H4 (cell line): Measurements from ENCODE around the gene DGKI. TPM values are rescaled to one million over a fixed set of nuclear protein-coding genes. Genes with fewer than 3 reads are reported as not detected.
A peak's percentile ranks its signal among the peaks of the same experiment; 100 is the strongest.

Experiments used
- DNase-seq: peaks from one replicate; pipeline ENCODE4 v3.0.0-alpha.2; 2015; ENCODE audit warnings: low spot score
- total RNA-seq: library from RNA; depleted of rRNA; stranded (reverse); fragments of >200 nt; shearing (Covaris generic); gene quantifications from 2 replicates; pipeline ENCODE4 v1.2.3, GENCODE V29; 2014; rRNA removed

DGKI gene
- 0.64 and 1.5 TPM in 2 replicates for total RNA-seq

DNA sequence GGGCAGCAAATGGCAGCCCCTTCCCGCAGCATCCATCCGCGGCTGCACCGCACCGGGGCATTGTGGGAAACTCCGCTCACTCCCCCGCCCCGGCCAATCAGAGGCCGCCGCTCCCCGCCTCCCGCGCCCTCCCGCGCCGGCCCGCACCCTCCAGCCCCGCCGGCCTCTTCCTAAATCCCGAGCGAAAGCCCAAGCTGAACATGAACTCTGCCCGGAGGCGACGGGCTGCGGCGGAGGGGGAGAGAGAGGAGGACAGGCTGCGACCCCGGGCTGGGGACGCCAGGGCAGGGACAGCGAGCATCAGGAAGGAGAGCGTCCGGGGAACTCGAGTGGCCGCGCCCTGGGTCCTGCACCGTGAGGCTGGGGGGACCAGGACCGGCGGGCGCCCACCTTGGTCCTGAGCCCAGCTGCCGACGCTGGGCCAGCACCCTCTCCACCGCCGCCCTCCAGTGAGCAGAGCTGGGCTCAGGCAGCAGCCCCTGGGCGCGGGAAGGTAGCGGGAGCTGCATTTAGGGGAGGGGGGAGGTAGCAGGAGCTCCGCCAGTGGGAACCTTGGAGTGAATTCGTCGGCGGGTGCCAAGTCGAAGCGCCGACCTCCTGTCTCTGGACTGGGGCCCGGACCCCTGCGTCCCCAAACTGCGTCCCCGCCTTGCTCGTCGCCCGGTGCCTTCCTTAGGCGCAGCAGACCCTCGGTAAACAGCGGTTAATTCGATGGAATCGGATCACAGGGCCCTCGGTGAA is at the start of gene DGKI:
Gene DGKI, minus strand, starts transcription at position 148 of the 741 bp plus-strand sequence.
- no peak for DNase-seq

DNA sequence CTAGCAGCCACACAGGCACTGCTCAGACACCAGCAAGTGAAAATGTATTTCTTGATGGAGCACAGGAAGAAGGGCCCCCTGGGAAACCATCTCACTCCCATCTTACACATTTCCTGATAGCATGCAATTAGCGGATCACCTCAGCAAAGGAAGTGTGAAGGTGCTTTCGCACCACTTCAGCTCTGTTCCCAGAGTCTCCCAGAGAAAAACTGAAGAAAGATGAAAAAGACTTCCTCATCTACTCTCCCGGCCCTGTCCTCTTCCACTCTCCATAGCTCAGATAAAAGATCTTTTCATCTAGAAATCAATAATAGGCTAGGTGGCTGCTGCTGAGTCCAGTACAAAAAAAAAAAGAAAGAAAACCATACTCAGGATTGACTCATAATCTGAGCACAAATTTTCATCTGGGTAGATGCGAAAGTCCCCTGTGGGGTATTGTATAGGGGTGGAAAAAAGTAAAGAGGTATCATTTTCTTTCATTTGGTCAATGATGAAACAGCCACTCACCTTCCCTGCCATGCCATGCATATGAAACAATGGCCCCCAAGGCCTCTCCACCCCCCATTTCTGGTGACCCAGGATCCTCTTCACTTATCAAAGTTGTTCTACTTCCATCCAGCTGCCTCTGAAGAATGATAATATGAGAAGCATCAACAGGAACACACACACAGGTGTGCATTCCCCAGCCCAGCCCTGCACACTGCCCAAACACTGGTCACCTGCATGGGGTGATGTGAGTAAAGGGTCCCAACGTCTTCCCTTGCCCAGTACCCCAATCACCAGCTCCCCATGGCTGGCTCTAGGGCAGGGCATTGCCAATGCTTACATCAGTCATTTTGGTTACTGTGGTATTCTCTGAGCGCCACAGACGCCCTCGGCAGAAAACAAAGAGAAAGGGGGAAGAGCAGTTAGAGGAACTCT is 48.8 kb upstream of the DGKI start:
- no peak for DNase-seq

DNA sequence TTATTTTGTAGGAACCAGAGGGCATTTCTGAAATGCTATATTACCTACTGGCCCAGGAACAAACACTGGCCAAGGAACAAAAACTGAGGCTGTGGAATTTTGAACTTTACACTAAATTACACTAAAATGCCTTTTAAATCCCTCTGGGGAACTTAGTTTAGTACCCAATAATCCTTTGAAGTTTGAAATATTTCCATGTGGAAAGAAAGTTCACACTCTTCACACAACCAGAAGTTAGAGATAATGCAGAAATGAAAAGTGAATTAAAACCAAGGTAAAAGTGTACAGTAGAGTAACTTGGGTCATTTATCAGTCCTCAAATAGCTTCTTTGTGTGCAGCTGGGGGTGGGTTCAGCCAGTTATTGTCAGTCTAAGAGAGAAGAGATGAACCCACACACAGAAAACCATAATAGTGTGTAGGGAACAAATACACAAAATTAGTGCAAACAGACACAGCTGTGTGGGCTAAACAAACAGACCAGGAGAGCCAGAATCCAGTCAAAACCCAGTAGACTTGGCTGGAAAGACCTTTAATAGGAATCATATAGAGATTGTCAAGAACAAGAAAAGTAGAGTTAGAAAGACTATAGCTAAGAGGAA is 46.5 kb upstream of the DGKI start:
- DNase-seq: no peak

DNA sequence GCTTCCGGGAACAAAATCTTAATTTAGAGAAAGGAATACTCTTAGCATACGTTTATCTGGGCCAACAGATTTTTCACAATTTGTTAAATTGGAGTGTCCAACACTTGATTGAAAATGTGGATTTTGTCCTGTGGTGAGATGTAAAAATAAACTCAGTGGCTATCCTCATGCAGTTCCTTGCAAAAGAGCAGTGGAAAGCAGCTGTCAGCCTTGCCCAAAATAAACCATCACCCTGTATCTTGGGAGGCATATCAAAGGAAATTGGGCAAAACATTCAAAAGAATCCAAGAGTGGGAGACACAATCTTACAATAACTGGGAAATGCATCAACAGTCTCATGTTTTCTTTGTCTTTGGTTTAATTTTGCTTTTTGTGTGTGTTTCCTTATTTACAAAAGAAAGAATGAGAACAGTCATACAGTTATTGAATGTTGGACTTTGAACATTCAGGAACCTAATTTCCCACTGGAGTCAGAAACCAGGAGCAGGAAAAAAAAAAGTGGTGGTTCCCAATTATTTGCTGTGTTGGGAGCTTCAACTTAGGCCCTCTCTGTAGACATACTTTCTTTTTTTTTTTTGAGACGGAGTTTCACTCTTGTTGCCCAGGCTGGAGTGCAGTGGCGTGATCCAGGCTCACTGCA is 44.4 kb upstream of the DGKI start:
- DNase-seq: no peak

DNA sequence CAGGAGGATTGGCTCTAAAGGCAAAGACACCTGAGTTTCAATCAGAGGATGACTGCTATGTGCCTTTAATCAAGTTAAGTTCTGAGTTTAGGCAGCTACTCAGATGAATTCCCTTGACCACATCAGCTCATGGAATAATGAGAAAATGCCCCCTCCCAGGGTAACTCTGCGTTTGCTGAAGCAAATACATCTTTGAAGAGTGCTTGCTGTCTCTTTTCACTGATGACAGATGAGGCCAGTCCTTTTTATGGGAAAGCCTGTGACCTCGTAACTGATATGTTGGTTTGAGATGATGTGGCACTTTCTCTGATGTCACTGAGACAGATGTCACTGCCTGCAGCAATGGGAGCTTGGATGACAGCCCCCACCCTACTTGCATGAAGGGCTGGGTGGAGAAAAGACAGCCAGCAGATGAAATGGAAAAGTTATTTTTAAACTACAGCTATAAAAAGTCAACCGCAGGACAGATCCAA is 43.7 kb upstream of the DGKI start:
- no peak for DNase-seq

DNA sequence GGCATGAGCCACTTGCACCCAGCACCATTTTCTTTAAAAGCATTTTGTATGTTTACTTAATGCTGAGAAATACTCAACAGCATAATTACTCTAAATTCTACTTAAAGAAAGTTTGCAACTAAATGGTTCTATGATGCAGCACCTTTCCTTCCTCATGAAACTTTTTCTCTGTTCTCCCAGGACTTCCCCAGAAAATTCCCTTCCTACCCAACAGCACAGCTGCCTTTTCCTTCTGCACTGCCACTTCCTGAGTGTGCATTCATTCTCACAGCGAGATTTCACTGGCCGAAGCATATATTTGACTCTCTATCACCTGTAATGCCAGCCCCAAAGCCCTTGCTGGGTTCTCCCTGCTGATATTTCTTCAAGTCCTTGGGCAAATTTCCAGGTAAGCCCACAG is 41.5 kb upstream of the DGKI start:
- DNase-seq: no peak

DNA sequence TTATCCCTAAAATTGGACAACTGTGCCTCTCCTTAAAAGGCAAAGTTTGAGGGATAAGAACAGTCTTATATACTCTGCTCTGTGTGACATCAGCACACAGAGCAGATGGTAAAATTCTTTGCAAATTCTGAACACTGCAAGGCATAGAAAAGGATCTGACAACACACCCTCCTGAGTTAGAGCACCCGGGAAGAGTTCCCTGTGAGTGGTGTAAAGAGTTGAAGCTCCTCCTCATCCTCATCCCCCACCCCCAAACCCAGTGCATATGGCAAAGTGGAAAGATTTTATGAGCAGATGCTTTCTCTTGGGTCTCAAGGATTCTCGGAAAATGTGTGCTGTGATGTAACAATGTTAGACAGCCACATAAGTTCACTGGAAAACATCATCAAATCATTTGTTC is 40.0 kb upstream of the DGKI start:
- DNase-seq: no peak

DNA sequence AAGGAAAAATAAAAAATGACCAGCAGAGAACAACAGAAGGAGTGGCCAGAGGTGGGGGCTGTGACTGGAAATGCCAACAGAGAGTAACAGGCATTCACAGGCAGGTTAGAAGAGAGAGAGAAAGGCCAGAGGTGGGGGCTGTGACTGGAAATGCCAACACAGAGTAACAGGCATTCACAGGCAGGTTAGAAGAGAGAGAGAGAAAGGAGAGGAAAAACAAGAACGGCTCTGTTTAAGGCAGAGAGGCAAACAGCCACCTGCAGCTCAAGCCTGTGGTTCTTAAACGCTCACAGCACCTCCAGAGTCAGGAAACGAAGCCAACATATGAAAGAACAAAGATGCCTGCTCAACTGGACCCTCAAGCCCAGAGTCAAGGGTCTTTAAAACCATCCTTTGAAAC is 39.5 kb upstream of the DGKI start:
- DNase-seq: no peak

DNA sequence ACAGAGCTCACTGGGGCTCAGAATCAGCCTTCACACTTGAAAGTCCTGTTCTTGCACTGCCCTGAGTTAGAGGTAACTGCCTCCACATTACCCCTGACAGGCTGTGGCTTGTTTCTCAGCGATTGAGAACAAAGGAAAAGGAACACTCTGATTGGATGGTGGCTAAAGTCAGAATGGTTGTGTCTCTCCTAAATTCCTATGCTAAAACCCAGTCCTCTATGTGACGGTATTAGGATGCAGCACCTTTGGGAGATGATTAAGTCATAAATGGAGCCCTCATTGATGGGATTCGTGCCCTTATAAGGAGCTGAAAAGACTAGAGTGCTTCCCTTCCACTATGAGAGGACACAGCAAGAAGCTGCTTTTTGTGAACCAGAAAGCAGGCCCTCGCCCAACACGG is 38.9 kb upstream of the DGKI start:
- no peak for DNase-seq

DNA sequence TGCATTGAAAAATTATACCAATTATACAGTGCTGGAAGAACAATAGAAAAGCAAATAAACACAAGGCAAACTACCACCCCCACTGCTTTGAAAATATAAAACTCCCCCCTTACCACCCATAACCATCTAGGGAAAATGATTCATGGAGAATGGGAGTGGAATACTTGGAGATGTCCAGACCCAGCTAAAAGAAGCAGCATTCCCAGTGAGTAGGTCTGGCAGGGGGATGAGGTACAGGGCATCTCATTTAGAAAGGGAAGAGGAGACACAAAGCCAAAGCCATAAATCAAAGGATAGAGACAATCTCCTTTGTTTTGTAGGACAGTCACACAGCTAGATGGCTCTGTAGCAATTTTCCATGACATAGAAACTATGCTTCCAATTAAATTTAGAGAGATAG is 36.0 kb upstream of the DGKI start:
- no peak for DNase-seq

DNA sequence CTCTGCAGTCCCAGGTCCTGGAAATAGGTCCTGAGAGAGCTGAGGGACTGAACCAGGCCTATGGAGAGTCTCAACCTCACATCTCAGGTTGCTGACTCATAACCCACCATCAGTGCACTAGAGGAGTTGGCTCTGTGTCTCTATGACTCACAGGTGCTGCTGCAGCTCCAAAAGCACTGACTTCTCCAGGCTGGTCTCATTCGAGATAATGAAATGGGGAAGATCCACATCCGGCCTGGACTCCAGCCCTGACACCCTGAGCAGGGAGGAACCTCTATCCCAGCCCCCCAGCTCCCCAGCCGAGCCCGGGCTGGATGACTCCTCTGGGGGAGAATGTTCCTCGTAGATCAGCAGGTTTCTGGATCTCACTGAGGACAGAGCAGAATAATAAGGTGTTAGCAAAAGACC is 35.5 kb upstream of the DGKI start:
- peak; percentile 95 for DNase-seq

DNA sequence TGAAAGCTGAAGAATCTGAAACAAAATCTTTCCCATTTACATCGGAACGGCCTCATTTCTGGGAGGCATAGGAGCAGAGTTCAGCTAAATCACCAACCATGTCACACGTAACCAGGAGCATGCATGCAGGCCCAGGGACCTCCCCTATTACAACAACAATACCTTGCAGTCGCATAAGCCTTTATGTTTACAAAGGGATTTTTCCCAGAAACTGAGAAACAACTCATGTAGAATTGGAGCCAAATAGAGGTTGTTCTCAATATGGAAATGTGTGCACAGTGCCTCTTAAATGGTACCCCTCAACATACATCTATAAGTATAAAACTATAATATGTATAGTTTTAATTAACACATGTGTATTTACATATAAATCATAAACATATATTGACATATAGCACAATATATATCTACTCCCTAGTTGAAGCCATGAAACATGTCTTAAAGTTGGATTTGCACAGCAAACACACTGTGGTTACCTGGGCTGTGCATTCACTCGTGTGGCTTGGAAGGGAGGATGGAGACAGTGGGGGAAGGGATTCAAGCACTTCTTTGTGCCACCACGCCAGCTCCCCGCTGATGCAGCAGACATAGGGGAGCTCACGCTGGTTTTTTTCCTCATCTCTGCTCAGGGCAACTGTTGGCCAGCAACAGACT is 35.0 kb upstream of the DGKI start:
- no peak for DNase-seq

DNA sequence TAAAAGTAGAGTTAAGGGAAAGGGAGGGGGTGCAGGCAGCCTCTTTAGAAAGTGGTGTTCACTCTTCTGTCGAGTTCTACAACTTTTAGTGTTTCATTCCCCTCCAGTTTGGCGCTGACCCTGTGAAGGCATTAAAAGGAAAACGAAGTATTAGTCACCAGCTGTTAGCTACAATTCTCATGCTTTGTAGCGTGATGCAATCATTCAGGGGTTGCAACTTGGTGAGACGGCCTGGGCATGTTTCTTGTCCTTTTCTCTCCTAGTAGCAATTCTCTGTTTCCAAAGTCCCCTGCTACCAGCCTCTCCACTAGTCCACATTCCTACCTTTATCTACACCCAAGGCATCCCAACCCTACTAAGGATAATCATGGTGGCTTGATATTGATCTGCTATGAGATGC is 33.7 kb upstream of the DGKI start:
- DNase-seq: no peak

DNA sequence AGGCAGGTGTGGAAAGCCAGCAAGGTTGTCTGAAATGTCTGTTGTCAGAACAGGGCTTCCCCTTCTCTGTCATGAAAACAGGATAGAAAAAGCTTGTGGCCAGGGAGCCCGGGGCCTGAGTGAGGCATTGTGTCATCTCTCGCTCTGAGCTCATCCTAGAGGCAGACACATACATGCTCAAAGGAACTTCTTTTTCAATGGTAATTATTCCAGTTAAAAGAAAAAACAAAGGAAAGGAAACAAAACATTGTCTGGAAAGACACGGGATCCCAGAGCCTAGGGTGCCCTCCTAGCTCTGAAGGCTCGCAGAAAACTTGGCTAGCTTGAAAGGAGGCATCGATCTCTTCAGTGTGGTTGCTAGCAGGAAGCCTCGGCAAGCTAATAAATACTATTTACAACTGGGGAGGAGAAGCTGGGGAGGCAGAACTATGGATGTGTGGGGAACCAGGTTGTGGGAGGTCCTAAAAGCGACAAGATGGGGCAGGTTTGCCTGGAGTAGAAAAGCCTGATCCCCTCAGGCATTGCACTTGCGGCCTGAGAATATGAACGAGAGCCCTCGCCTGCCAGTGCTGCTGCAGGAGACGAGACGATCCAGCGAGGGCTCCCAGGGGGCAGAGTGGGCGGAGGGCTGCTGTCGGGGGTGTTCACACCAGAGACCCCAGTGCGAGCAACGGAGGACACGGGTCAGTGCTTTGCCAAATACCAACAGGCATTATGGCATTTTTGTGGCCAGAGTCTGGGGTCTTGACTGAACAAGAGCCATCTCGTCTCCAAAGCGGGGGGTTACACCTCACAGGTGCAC is 32.8 kb upstream of the DGKI start:
- DNase-seq: no peak

DNA sequence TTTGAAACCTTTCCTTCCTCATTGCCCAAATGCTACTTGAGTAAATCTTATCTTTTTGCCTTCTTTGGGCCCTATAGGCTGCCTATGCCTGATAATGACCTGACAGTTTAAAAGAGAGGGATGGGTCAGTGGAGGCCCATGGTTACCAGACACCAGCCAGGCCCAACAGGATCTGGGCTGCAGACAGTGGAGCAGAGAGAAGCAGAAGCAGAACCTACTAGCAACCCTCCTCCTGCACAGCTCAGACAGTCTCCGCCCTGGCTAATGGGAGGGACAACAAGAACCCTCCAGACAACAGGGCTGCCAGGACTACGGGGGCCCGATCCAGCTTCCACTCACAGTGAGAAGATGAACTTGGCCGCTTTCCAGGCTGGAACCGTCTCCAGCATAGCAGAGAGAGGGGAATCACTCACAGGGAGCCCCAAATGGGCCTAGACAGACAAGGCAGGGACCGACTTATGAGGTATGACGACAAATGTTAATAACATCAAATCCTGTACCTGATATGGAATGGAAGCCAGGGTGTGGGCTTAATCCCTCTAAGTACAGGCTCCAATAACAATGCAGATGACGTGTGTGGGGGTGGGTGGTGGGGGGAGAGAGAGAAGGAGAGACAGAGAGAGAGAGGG is 31.7 kb upstream of the DGKI start:
- DNase-seq: no peak

DNA sequence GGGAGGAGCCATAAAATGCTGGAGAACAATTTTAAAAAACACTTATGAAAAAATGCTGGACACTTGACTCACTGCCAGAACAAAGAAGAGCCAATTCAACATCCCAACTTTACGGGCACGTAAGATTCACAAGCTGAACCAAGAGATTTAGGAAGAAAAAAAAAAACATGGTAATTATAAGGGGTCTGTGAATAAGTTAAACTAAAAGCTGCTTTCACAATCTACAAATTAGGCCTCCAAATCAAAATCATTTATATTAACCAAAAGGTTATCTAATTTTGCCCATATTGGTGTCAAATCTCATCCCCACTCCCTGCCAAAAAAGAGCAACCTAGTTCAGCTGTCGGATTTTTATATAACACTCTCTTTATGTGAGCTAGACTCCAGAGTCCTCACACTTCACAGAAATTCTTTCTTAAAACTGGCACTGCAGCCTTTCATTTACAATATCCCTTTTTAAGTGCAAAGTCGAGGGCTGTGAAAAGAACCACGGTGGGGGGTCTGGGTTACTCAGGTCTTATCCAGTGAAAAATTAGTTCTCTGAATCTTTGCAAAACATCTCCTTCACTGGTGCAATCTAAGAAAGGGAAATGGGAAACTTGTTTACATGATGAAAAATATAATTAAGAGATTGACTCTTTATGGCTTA is 30.4 kb upstream of the DGKI start:
- no peak for DNase-seq

DNA sequence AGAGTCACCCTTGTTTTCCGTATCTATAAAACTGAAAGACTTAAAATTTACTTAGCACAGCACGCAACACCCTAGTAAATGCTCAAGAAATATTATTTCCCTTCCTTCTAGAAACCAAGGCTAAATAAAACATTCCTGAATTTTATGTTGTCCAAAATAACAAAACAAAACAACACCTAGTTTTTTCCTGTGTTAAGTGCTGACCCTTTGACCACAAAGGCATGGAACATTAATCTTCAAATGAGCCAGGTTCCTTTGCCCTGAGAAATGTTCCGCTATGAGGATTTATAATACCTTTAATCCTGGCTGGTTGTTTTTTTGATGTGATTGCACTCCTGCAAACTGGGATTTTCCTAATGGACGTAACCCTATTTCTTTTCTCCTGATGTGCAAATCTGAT is 29.0 kb upstream of the DGKI start:
- no peak for DNase-seq

DNA sequence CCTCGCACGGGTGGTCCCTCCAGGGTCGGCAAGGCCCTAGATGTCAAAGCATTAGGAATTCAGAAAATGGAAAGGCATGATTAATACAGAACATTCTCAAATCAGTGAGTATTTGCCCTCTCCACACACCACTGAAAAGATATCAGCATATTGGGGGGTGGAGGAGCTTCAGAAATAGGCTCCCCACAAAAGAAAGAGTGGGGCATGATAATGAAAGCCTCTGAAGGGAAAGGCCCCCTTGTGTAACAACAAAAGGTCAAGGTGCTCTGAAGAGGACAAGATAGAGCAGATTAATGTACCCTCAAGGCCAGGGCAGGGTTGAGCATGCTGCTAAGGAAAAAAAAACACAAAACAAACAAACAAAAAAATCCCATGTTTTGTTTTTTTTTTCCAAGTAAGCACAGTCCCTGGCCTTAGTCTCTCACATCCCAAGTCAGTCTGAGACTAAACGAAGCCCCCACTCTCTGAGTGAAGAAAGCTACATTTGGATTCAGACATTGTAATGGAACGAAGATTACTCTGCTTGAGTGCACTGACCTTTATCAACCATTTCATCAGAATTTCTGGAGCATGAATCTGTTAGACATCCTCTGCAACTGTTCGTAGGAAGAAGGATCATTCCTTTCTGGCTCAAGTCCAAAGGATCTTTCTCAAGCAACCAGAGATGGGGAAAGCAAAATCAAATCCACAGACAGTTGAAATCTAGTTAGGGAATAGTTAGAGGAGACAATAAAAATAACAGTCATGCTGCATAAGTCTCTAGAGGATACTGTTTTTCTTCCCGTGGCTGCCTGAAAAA is 27.4 kb upstream of the DGKI start:
- no peak for DNase-seq

DNA sequence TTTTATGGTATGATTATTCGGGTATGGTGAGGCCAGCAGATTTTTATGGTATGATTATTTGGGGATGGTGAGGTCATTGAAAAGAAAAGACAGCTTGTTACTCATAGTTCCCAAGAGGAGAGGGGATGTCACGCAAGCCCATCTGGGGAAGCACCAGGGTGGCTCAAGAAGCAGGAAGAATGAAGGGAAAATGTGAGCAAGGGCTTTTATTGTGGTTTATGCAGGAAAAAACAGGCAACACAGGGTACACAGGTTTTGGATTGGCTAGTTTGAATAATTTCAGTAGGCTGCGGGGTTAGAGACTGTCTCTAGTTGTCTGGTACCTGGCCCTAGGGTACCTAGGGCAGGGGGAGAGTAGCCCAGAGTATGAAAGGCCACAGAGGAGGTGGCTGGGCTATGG is 26.8 kb upstream of the DGKI start:
- no peak for DNase-seq
